Stimulated activated CD4-positive, alpha-beta T cell treated with anti-CD3 and anti-CD28 coated beads, Interleukin-1b, Interleukin-23, amount 100 ng/mL, for 24 hours (primary cell): Measurements from ENCODE around the gene DHRS7C.

Experiments
- DNase-seq, 4 experiments: peaks; one replicate each; pipeline ENCODE4 v3.0.0-alpha.2; 2020; ENCODE audit warnings: low read depth in 4 of 4, low spot score in 1 of 4

The DHRS7C gene

GRCh38 chr17:9790889-9791876 lies at the start of gene DHRS7C:
DHRS7C (minus strand) TSS chr17:9791592; CDS start chr17:9791284, 308 bp downstream.
- no peak for DNase-seq

DNA sequence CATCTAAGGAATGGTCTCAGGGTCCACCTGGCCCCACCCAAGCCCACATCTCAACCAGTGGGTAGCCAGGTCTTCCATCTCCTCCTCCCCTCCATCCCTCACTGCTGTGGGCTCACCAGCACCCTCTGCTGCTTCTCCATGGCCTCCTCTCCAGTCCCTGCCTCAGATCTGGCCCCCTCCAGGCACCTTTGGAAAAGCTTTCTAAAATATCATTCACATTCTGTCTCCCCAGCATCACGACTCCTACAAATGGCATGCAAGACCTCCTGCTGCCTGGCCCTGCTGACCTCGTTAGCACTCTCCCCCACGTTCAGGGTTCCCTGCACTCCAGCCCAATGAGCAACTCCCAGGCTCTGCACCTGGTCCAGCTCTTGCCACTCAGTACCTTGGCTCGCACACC lies 48.0 kb upstream of the DHRS7C start:
- no peak for DNase-seq

- DNase-seq = no peak
Observed at GRCh38 chr17:9837551-9838471, 46.4 kb upstream of the DHRS7C start.

- DNase-seq = no peak
Observed at GRCh38 chr17:9833922-9834321, 42.5 kb upstream of the DHRS7C start.

DNA sequence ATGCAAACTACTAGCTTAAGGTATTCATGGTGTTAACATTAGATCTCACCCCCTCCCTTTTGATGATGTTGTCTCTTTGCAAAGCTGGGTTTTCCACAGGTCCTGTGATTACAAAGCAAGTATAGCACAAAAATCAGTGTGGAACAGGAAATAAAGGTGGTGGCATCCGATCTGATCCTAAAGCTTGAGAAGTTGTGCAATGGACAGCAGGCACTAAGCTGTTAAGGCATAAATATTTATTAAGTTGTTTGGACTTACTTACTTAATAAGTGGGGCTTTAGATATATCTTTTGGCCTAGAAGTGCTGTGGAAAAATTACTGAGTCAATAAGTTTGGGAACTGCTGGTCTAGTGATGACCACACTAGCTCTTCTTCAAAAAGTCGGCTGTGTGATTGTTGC lies 39.3 kb upstream of the DHRS7C start:
- DNase-seq = no peak

DNA sequence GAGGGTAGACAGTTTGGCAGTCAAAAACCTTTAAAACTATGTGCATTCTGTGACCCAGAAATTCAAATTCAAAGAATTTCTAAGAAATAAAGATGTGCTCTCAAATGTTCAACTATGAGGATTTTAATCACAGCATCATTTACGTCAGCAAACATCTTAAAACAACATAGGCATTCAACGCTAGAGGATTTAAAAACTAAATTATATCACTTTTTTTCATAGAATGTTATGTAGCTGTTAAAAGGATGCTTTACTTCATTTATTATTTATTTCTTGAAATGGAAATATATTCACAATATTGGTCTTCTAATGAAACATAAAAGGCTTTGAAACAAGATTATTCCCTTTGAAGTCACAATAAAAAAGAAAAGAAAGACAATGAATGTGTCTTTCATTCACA lies 38.0 kb upstream of the DHRS7C start:
- no peak for DNase-seq

DNA sequence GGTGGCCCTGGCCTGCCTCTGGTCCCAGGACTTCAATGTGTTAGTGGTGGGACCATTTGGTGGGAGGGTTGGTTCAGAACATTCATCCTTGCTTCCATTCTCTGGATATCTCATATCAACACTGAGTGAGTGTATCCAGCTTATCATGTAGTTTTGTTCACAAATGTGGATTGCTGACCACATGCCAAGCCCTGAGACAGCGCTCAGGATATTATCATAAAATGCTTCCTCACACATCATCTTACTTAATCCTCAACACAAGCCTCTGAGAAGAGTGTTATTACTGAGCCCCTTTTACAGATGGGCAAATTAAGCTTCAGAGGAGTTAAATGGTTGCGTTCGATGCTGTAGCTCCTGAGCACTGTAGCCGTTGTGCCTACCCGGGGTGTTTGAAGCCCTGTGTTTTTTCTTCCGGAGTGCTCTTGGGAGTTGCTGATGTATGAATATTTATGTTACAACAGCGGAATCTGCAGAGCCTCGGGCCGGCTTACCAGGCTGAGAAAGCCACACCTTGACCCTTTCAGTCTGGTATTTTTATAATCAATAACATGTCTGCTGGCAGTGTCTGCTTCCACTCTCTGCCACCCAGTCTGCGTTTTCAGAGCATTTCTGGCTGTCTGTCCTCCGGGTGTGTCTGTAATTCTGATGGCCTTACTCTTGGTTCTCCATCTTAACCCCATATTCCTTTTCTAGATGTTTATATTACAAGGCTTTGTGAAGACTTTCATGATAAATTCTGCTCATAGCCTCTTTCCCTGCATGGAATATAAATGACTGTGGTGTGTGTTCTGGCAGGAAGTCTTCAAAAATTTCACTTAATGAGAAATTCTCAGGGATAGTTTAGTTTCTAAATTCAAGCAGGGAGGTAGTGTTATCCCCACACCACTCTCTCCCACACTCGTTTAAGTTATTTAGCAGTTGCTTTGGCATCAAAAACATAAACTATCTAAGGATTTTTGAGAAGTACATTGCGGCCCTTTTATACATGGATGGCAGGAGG lies 37.2 kb upstream of the DHRS7C start:
- no peak for DNase-seq

GRCh38 chr17:9825641-9826150 lies 34.3 kb upstream of the DHRS7C start, which contains the start of gene GLP2R:
GLP2R (plus strand) TSS chr17:9825924; CDS start chr17:9826064, 140 bp downstream.
- no peak for DNase-seq

- DNase-seq = no peak
Observed at GRCh38 chr17:9824797-9825338, 33.5 kb upstream of the DHRS7C start.

DNA sequence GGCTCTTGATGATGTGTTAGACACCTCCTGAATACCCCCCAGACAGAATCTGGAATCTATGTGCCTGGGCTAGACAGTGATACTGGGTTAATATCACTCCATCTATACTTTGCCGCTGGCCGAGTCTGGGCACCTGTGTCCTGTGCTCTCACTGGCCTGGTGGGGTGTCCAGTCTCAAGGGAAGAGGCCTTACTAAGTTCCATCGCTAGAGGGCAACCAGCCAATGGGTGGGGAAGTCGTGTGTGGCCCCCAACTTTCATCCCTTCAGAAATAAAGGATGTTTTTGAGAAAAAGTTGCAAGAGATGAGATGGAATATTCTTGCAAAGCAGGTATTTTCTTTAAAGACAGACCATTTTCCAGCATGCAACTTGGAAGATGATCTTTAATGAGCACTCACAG lies 32.7 kb upstream of the DHRS7C start:
- DNase-seq = no peak

GRCh38 chr17:9821921-9822320 lies 30.5 kb upstream of the DHRS7C start, which contains the start of gene GSG1L2:
GSG1L2 (minus strand) TSS chr17:9822079; CDS start chr17:9822071, 8 bp downstream.
- DNase-seq = no peak

DNA sequence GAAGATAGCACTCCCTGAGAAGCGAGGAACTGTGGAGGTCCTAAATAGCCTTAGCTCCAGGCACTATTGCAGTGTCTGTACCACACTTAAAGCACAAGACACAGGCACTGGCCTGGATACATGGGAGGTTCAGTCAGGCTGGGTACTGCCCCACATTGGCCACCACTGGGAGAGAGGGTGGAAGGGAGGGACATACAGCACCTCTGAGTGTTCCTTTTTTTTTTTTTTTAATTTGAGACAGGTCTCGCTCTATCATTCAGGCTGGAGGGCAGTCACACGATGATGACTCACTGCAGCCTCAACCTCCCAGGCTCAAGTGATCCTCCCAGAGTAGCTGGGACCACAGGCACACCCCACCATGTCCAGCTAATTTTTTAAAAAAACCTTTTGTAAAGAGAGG lies 29.1 kb upstream of the DHRS7C start:
- DNase-seq = no peak

GRCh38 chr17:9818760-9819159 lies 27.4 kb upstream of the DHRS7C start:
- DNase-seq = no peak

DNA sequence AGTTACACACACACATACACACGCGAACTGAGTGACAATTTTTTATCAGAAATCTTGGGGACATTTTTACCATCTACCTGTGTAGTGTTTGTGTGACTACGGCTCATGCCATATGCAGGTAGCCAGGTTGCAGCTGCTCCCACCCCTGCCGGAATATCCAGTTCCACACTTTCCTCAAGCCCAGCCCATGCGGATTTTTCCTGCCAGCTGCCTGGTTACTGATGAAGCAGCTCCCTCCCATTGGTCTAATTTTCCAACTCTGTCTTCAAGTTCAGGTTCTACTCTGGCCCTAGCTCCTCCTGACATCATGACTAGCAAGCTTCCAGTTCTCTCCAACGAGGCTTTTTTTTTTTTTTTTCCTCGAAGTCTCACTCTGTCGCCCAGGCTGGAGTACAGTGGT lies 25.7 kb upstream of the DHRS7C start:
- DNase-seq = no peak

DNA sequence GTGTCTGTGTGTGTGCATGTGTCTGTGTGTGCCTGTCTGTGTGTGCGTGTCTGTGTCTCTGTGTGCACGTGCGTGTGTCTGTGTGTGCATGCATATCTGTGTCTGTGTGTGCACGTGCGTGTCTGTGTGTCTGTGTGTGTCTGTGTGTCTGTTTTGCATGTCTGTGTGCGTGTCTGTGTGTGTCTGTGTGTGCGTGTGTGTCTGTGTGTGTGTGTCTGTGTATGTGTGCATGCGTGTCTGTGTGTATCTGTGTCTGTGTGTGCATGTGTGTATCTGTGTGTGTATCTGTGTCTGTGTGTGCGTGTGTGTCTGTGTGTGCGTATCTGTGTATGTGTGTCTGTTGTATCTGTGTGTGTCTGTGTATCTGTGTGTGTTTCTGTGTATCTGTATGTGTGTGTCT lies 25.1 kb upstream of the DHRS7C start:
- DNase-seq = no peak

GRCh38 chr17:9814337-9814945 lies 23.0 kb upstream of the DHRS7C start:
- no peak for DNase-seq

DNA sequence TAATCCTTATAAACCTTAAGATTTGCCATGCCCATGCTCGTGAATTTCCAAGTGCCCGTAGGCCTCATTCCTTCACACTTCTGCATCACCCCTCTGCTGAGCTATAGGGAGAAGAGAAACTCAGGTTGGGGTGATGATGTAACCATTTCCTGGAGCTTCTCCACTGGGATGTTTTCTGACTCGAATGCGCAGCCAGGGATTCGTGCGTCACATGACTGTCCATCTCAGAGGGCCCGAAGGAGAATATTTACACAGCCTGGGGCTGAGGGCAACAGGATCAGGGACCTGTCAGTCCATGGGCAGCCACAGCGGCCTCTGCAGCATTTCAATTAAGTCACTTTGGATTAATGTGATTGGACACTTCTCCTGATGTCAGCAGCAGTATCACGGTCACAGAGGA lies 21.8 kb upstream of the DHRS7C start:
- DNase-seq = no peak

GRCh38 chr17:9811537-9811936 lies 20.1 kb upstream of the DHRS7C start:
- DNase-seq = no peak

DNA sequence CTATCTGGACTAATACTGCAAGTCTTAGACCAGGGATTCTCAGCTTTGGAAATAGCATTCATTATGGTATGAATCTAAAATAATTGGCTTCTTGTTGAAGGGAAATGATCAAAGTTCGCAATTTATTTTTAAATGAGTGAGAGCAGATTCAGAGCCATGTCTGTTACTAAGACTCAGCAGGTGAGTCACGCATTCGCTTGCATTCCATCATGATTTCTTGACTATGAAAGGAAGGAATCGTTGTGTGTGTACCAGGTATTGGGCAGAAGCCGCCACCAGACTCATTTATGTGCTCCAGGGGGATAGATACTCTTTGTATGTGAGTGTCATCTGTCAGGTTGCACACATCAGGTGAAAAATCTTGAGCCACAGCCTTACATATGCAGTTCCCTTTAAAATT lies 19.7 kb upstream of the DHRS7C start:
- DNase-seq = no peak
